ENCODE data around the gene LGALS9C. TPM values are rescaled to one million over a fixed set of nuclear protein-coding genes. Genes with fewer than 3 reads are reported as not detected.

The LGALS9C gene
- total RNA-seq: not detected

GRCh38 chr17:18476508-18477308 lies at the start of gene LGALS9C:
TSS of gene LGALS9C (plus strand) at chr17:18476789. CDS start at chr17:18476855, 66 bp downstream.

Small RNAs within 50 kb of the gene (small RNA-seq; reads per million reads assigned to genes)
- not detected for gene AL353997.1
- not detected for gene AL353997.4

Other genes starting within 250 kb of the LGALS9C start
- gene FLII, start 218.1 kb upstream of the LGALS9C start, total RNA-seq: 63.9 TPM
- gene MIEF2, start 216.1 kb upstream of the LGALS9C start, total RNA-seq: 21.7 TPM
- gene TOP3A, start 161.8 kb upstream of the LGALS9C start, total RNA-seq: 32.5 TPM
- 14.5 TPM for gene SMCR8, start 161.5 kb upstream of the LGALS9C start, total RNA-seq
- gene SHMT1, start 113.2 kb upstream of the LGALS9C start, total RNA-seq: 5.5 TPM
- 0.69 TPM for gene EVPLL, start 99.0 kb upstream of the LGALS9C start, total RNA-seq
- gene TBC1D28, start 167.6 kb downstream of the LGALS9C start, total RNA-seq: not detected
- 11.8 TPM for gene FOXO3B, start 205.5 kb downstream of the LGALS9C start, total RNA-seq